Mesendoderm (in vitro differentiated cells): Measurements from ENCODE around the gene CACNA1C.

Source experiments
- DNase-seq: peaks from one replicate; pipeline ENCODE4 v3.0.0; 2013
- H2AK5ac ChIP-seq: 2 replicates; pipeline ENCODE4 v1.6.1; 2013; ENCODE audit warnings: low read length, inconsistent platforms
- H2BK120ac ChIP-seq: 2 replicates; pipeline ENCODE4 v1.6.1; 2013; ENCODE audit warnings: low read depth, mild to moderate bottlenecking, low read length, moderate library complexity, mixed read lengths
- H2BK15ac ChIP-seq: replicated peaks from 2 replicates; pipeline ENCODE4 v1.6.1; 2013; ENCODE audit warnings: low read depth, mild to moderate bottlenecking, moderate library complexity
- H2BK5ac ChIP-seq: 2 replicates; pipeline ENCODE4 v1.6.1; 2013; ENCODE audit warnings: low read length, inconsistent platforms
- H3K18ac ChIP-seq: 2 replicates; pipeline ENCODE4 v1.6.1; 2013; ENCODE audit warnings: mild to moderate bottlenecking, low read length, mixed read lengths
- H3K23ac ChIP-seq: one replicate; pipeline ENCODE4 v1.6.1; 2013; ENCODE audit warnings: low read length
- H3K27ac ChIP-seq: 2 replicates; pipeline ENCODE4 v1.5.1; 2013; ENCODE audit warnings: low read depth, mild to moderate bottlenecking, inconsistent platforms, low read length, moderate library complexity
- H3K27me3 ChIP-seq: 2 replicates; pipeline ENCODE4 v1.6.1; 2013; ENCODE audit warnings: low read length, control low read depth, mild to moderate bottlenecking, inconsistent platforms; ENCODE audit not compliant: insufficient read depth, poor library complexity
- H3K36me3 ChIP-seq: 2 replicates; pipeline ENCODE4 v1.6.1; 2013; ENCODE audit warnings: low read length, inconsistent platforms; ENCODE audit not compliant: control insufficient read depth, insufficient read depth
- H3K4ac ChIP-seq: one replicate; pipeline ENCODE4 v1.6.1; 2013; ENCODE audit warnings: low read depth, mild to moderate bottlenecking, low read length, moderate library complexity
- H3K4me1 ChIP-seq: 2 replicates; pipeline ENCODE4 v1.6.1; 2013; ENCODE audit warnings: low read depth, low read length, inconsistent platforms; ENCODE audit not compliant: control insufficient read depth
- H3K4me2 ChIP-seq: 2 replicates; pipeline ENCODE4 v1.6.1; 2013; ENCODE audit warnings: low read length
- H3K4me3 ChIP-seq: 2 replicates; pipeline ENCODE4 v1.5.1; 2013; ENCODE audit warnings: mild to moderate bottlenecking, low read length
- H3K56ac ChIP-seq: one replicate; pipeline ENCODE4 v1.6.1; 2013; ENCODE audit warnings: low read length
- H3K79me1 ChIP-seq: 2 replicates; pipeline ENCODE4 v1.6.1; 2013; ENCODE audit warnings: low read length, inconsistent platforms
- H3K79me2 ChIP-seq: 2 replicates; pipeline ENCODE4 v1.6.1; 2013; ENCODE audit warnings: mild to moderate bottlenecking, low read length; ENCODE audit not compliant: control insufficient read depth, insufficient read depth
- H3K9ac ChIP-seq: 2 replicates; pipeline ENCODE4 v1.6.1; 2013; ENCODE audit warnings: low read length, inconsistent platforms
- H4K5ac ChIP-seq: one replicate; pipeline ENCODE4 v1.6.1; 2013; ENCODE audit warnings: low read length
- H4K8ac ChIP-seq: one replicate; pipeline ENCODE4 v1.6.1; 2013; ENCODE audit warnings: low read depth, mild to moderate bottlenecking, control low read depth, low read length, moderate library complexity
- WGBS: extraction: QIAGEN DNeasy Blood & Tissue Kit; methylation state at CpG from one replicate; pipeline ENCODE4 v1.1.7; 2013; ENCODE audit warnings: low lambda C conversion rate, missing lambda C conversion rate; ENCODE audit not compliant: insufficient coverage; ENCODE audit errors: extremely low coverage; 5-methylcytosine and 5-hydroxymethylcytosine counted together

Gene CACNA1C

DNA sequence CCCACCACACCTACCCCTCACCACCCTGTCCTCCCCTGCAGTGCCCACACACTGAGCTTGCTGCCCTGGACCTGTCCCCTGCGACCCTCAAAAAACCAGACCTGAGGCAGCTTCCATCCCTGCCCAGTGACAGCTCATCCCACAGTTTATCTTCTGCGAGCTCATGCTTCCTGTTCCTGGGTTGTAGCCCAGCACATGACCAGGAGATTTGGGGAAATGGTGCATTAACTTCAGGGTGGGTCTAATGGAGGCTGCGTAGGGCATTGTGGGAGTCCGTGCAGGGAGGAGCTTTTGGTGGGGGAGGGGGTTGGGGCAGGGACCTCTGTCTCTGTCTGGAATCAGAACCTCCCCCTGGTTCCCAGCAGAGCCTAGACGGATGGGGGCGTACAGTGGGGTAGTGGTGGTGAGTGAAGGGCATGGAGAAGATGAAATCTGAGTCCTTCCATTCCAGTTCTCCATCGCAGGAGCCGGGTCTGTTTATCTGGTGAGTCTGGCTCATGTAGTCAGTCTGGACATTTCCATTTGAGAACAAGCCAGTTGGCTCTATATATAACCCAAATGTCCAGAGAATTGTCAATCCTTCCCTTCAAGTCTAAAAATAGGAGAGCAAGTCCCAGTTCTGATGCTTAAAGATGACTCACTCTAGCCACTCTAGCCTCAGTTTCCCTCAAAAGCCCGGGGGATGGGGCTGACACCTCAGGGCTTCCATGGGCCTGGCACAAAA is 270.9 kb downstream of the CACNA1C start:
- H3K56ac ChIP-seq: no peak overlapping the region
- H3K4me2 ChIP-seq: no peak overlapping the region
- H3K79me1 ChIP-seq: no peaks in the 10 kb centered on the region
- no peak overlapping the region for H2BK15ac ChIP-seq
- no peaks in the 10 kb centered on the region for H3K27me3 ChIP-seq
- no peaks in the 10 kb centered on the region for H3K79me2 ChIP-seq
- H3K18ac ChIP-seq: no peak overlapping the region
- H3K36me3 ChIP-seq: no peaks in the 10 kb centered on the region
- no peak overlapping the region for H3K27ac ChIP-seq
- H3K9ac ChIP-seq: no peak overlapping the region
- H2BK120ac ChIP-seq: no peak overlapping the region
- no peak overlapping the region for H2AK5ac ChIP-seq
- no peak for DNase-seq
- no peaks in the 10 kb centered on the region for H3K4me1 ChIP-seq
- no peak overlapping the region for H3K4ac ChIP-seq
- no peak overlapping the region for H3K23ac ChIP-seq
- no peak overlapping the region for H4K8ac ChIP-seq
- H3K4me3 ChIP-seq: no peak overlapping the region
- H2BK5ac ChIP-seq: no peak overlapping the region
- no peak overlapping the region for H4K5ac ChIP-seq
- no CpG with 5 or more reads among the region's 9 CpGs for WGBS

GRCh38 chr12:2324387-2324786 is 271.6 kb downstream of the CACNA1C start:
- Histone ChIP-seq H3K4me2 (no peak overlapping the region), H3K9ac (no peak overlapping the region), H3K18ac (no peak overlapping the region), H3K4ac (no peak overlapping the region), H3K4me1 (no peaks in the 10 kb centered on the region), H4K8ac (no peak overlapping the region), H3K27me3 (no peaks in the 10 kb centered on the region), H3K4me3 (no peak overlapping the region), H3K79me2 (no peaks in the 10 kb centered on the region), H2BK120ac (no peak overlapping the region), H2BK5ac (no peak overlapping the region), H2BK15ac (no peak overlapping the region), H3K36me3 (no peaks in the 10 kb centered on the region), H4K5ac (no peak overlapping the region), H3K23ac (no peak overlapping the region), H3K56ac (no peak overlapping the region), H2AK5ac (no peak overlapping the region), H3K27ac (no peak overlapping the region), H3K79me1 (no peaks in the 10 kb centered on the region)
- no peak for DNase-seq
- WGBS: no CpG with 5 or more reads among the region's 9 CpGs

DNA sequence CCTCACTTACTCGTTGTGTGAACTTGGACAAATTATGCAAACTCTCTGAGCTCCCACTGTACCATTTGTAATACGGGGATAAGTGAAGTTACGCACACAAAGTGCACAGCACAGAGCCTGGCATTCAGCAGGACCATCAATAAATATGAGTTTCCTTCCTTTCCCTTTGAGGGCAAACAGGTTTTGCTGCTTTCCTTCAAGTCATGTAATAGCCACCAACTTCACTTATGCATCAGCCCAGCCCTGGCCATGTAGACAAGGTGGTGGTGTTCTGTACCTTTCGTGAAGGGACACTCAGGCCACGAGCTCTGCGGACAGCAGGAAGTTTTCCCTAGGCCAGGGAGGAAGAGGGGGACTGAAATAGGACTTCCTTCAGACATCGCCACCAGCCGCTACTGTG is 272.7 kb downstream of the CACNA1C start:
- H2AK5ac ChIP-seq: no peak overlapping the region
- H2BK15ac ChIP-seq: no peak overlapping the region
- no peak overlapping the region for H3K27ac ChIP-seq
- H3K4me1 ChIP-seq: no peaks in the 10 kb centered on the region
- no peak overlapping the region for H3K18ac ChIP-seq
- no peak overlapping the region for H3K23ac ChIP-seq
- no peak overlapping the region for H3K4me2 ChIP-seq
- no CpG with 5 or more reads among the region's 8 CpGs for WGBS
- H3K9ac ChIP-seq: no peak overlapping the region
- H3K27me3 ChIP-seq: no peaks in the 10 kb centered on the region
- no peak overlapping the region for H2BK120ac ChIP-seq
- no peak overlapping the region for H2BK5ac ChIP-seq
- H3K36me3 ChIP-seq: no peaks in the 10 kb centered on the region
- no peaks in the 10 kb centered on the region for H3K79me2 ChIP-seq
- H3K56ac ChIP-seq: no peak overlapping the region
- DNase-seq: no peak
- H3K79me1 ChIP-seq: no peaks in the 10 kb centered on the region
- no peak overlapping the region for H4K8ac ChIP-seq
- no peak overlapping the region for H4K5ac ChIP-seq
- no peak overlapping the region for H3K4me3 ChIP-seq
- no peak overlapping the region for H3K4ac ChIP-seq

DNA sequence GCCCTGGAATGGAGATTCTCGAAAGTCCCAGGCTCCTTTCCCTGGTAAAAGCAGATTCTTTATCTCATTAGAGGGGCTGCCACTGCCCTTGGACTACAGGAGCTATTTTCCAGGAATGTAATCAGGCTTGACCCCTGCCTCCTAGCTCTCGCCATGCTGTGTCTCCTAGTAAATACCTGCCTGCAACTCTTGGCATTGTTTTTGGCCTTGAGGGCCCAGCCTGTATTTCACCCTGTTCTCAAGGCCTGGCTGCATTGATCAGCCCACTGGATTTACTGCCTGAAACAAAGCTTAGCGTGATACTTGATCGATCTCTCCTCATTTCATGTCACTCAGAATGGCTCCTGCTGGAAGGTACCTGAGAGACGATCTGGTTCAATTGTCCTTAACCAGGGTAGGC is 273.7 kb downstream of the CACNA1C start:
- WGBS: no CpG with 5 or more reads among the region's 5 CpGs
- no peak overlapping the region for H3K23ac ChIP-seq
- H3K27ac ChIP-seq: no peak overlapping the region
- H2AK5ac ChIP-seq: no peak overlapping the region
- H3K79me1 ChIP-seq: no peaks in the 10 kb centered on the region
- H3K36me3 ChIP-seq: no peaks in the 10 kb centered on the region
- H3K4me3 ChIP-seq: no peak overlapping the region
- H3K4me2 ChIP-seq: no peak overlapping the region
- no peak for DNase-seq
- no peak overlapping the region for H4K8ac ChIP-seq
- H3K27me3 ChIP-seq: no peaks in the 10 kb centered on the region
- H3K56ac ChIP-seq: no peak overlapping the region
- H4K5ac ChIP-seq: no peak overlapping the region
- H3K18ac ChIP-seq: no peak overlapping the region
- no peak overlapping the region for H3K9ac ChIP-seq
- no peaks in the 10 kb centered on the region for H3K79me2 ChIP-seq
- H2BK5ac ChIP-seq: no peak overlapping the region
- H2BK15ac ChIP-seq: no peak overlapping the region
- no peak overlapping the region for H3K4ac ChIP-seq
- H3K4me1 ChIP-seq: no peaks in the 10 kb centered on the region
- H2BK120ac ChIP-seq: no peak overlapping the region

GRCh38 chr12:2328661-2329060 is 275.9 kb downstream of the CACNA1C start:
- H3K4me2 ChIP-seq: no peak overlapping the region
- H3K18ac ChIP-seq: no peak overlapping the region
- no peak overlapping the region for H3K23ac ChIP-seq
- WGBS: no CpG with 5 or more reads among the region's 3 CpGs
- no peaks in the 10 kb centered on the region for H3K36me3 ChIP-seq
- H3K56ac ChIP-seq: no peak overlapping the region
- no peak overlapping the region for H2BK120ac ChIP-seq
- H3K27ac ChIP-seq: no peak overlapping the region
- no peak overlapping the region for H2BK15ac ChIP-seq
- H3K9ac ChIP-seq: no peak overlapping the region
- no peak overlapping the region for H2AK5ac ChIP-seq
- no peak overlapping the region for H3K4me3 ChIP-seq
- H3K79me1 ChIP-seq: no peaks in the 10 kb centered on the region
- H4K5ac ChIP-seq: no peak overlapping the region
- no peak for DNase-seq
- H2BK5ac ChIP-seq: no peak overlapping the region
- H3K4me1 ChIP-seq: no peaks in the 10 kb centered on the region
- H4K8ac ChIP-seq: no peak overlapping the region
- H3K4ac ChIP-seq: no peak overlapping the region
- H3K27me3 ChIP-seq: no peaks in the 10 kb centered on the region
- H3K79me2 ChIP-seq: no peaks in the 10 kb centered on the region

DNA sequence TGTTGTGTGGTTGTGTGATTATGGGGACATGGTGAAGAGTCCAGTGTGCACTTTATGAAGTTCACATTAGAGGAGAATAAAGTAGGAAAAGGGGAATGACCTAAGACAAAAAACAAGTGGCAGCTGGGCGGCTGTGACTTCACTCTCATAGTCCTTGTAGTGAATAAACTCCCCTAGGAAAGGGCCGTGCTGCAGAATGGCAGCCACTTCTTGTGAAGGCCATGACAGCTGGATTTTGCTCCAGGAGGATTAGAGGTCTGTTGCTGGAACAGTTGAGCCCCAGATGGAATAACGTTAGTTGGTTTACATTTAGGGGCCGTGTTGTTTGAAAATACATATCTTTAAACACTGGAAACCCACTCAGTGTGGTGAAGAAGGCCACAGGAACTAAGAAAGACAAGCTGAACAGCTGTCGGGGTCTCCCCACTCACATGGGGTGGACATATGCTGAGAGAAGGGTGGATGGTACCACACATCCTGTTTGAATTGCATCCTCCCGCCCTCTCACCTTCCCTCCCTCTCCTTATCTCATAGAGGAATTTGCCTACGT is 276.9 kb downstream of the CACNA1C start:
- Histone ChIP-seq H3K4me3 (no peak overlapping the region), H3K56ac (no peak overlapping the region), H3K18ac (no peak overlapping the region), H3K4ac (no peak overlapping the region), H3K27ac (no peak overlapping the region), H4K8ac (no peak overlapping the region), H2BK5ac (no peak overlapping the region), H3K4me1 (no peaks in the 10 kb centered on the region), H3K23ac (no peak overlapping the region), H3K9ac (no peak overlapping the region), H3K79me2 (no peaks in the 10 kb centered on the region), H4K5ac (no peak overlapping the region), H2BK15ac (no peak overlapping the region), H2AK5ac (no peak overlapping the region), H3K36me3 (no peaks in the 10 kb centered on the region), H2BK120ac (no peak overlapping the region), H3K27me3 (no peaks in the 10 kb centered on the region), H3K4me2 (no peak overlapping the region), H3K79me1 (no peaks in the 10 kb centered on the region)
- no peak for DNase-seq
- WGBS: no CpG with 5 or more reads among the region's 7 CpGs
